Uterus (tissue), 2 donors: ENCODE measurements around the gene SEPHS2.
"Not testable (repeated sequence)": the region's sequence is repeated elsewhere in the genome, so short reads cannot be mapped to it uniquely, and the experiment has no call there.

Experiments
- CTCF ChIP-seq, 4 experiments: fragments of 200-600 bp in 2 of 4; fragments of 450-650 bp in 2 of 4; sonication (generic) in 2 of 4; IDR thresholded peaks; one replicate each; pipeline ENCODE4 v1.5.1; 2016 to 2019; ENCODE audit warnings: antibody characterized with exemption in 4 of 4, mild to moderate bottlenecking in 2 of 4, moderate library complexity in 1 of 4
- POLR2A ChIP-seq, 2 donors: fragments of 450-650 bp; IDR thresholded peaks; one replicate each; pipeline ENCODE4 v1.6.1; 2016; ENCODE audit warnings: antibody characterized with exemption in 2 of 2, mild to moderate bottlenecking in 1 of 2, moderate library complexity in 1 of 2

GRCh38 chr16:30396627-30397026 lies 49.0 kb downstream of the SEPHS2 start:
- not testable (repeated sequence) for TF ChIP-seq CTCF, POLR2A (IDR thresholded peaks at IDR 0.05)
